PC-3 (cell line): ENCODE data around the gene TCF3. TPM values are rescaled to one million over a fixed set of nuclear protein-coding genes. Genes with fewer than 3 reads are reported as not detected.

Experiments
- ATAC-seq: fragments of 200-7000 bp; cut with Tn5 transposase; 2 replicates; pipeline ENCODE4 v1.9.1; 2020; ENCODE audit warnings: mild to moderate bottlenecking, moderate library complexity
- BruUV-seq: library from RNA; stranded (reverse); fragments of 400-500 nt; replicated peaks from 2 replicates; lab custom pipeline; 2021; lab: Mats Ljungman, UMichigan
- CTCF ChIA-PET: fragments of 300-600 bp; sonication (Branson Sonifier 250); formaldehyde crosslinking; loops from one replicate; lab custom pipeline; 2022; ENCODE audit warnings: antibody characterized with exemption; lab: Charles Lee
- POLR2A ChIA-PET: fragments of 300-600 bp; sonication (Branson Sonifier 250); formaldehyde crosslinking; loops from one replicate; lab custom pipeline; 2022; ENCODE audit warnings: antibody characterized with exemption; ENCODE audit not compliant: unreplicated experiment; lab: Charles Lee
- DNase-seq: peaks from one replicate; pipeline ENCODE4 v3.0.0-alpha.2; 2015
- H2AFZ ChIP-seq: fragments of 300-600 bp; sonication (generic); 2 replicates; pipeline ENCODE4 v1.6.0; 2016; ENCODE audit warnings: antibody characterized with exemption, low read length
- H3F3A ChIP-seq: fragments of 300-600 bp; sonication (generic); one replicate; pipeline ENCODE4 v1.6.0; 2017; ENCODE audit warnings: antibody characterized with exemption, low read length, control low read depth, mild to moderate bottlenecking; ENCODE audit not compliant: unreplicated experiment
- H3K27ac ChIP-seq: fragments of 300-600 bp; sonication (generic); 2 replicates; pipeline ENCODE4 v1.5.1; 2016; ENCODE audit warnings: mild to moderate bottlenecking, low read length
- H3K27me3 ChIP-seq: fragments of 300-600 bp; sonication (generic); 2 replicates; pipeline ENCODE4 v1.6.1; 2016; ENCODE audit warnings: low read length, mixed read lengths
- H3K36me3 ChIP-seq: fragments of 300-600 bp; sonication (generic); 2 replicates; pipeline ENCODE4 v1.6.1; 2016; ENCODE audit warnings: low read depth, mixed run types, low read length, mixed read lengths
- H3K4me1 ChIP-seq: fragments of 300-600 bp; sonication (generic); 2 replicates; pipeline ENCODE4 v1.5.1; 2016; ENCODE audit warnings: low read length; ENCODE audit not compliant: insufficient read depth
- H3K4me2 ChIP-seq: fragments of 300-600 bp; sonication (generic); 2 replicates; pipeline ENCODE4 v1.6.0; 2016; ENCODE audit warnings: low read length
- H3K4me3 ChIP-seq: fragments of 300-600 bp; sonication (generic); 2 replicates; pipeline ENCODE4 v1.5.1; 2016; ENCODE audit warnings: mild to moderate bottlenecking, low read length, mixed read lengths
- H3K79me2 ChIP-seq: fragments of 300-600 bp; sonication (generic); 2 replicates; pipeline ENCODE4 v1.6.1; 2017; ENCODE audit warnings: low read length, mixed read lengths
- H3K9ac ChIP-seq: fragments of 300-600 bp; sonication (generic); 2 replicates; pipeline ENCODE4 v1.6.0; 2016; ENCODE audit warnings: mild to moderate bottlenecking, low read length
- H3K9me2 ChIP-seq: fragments of 300-600 bp; sonication (generic); replicated peaks from 2 replicates; pipeline ENCODE4 v1.6.1; 2016; ENCODE audit warnings: mixed run types, low read length, mixed read lengths
- H3K9me3 ChIP-seq: fragments of 300-600 bp; sonication (generic); 2 replicates; pipeline ENCODE4 v1.6.1; 2016; ENCODE audit warnings: low read length, mixed read lengths
- H4K20me1 ChIP-seq: fragments of 300-600 bp; sonication (generic); 2 replicates; pipeline ENCODE4 v1.6.1; 2016; ENCODE audit warnings: low read length, mixed read lengths
- CTCF ChIP-seq: fragments of 300-600 bp; sonication (generic); conservative IDR thresholded peaks from 2 replicates; pipeline ENCODE4 v1.5.1; 2017; ENCODE audit warnings: antibody characterized with exemption, low read depth, mild to moderate bottlenecking, low read length
- EZH2 ChIP-seq: fragments of 300-600 bp; sonication (generic); IDR thresholded peaks from one replicate; pipeline ENCODE4 v1.6.1; 2017; ENCODE audit warnings: antibody characterized with exemption, mild to moderate bottlenecking, low read length; ENCODE audit not compliant: unreplicated experiment
- EZH2phosphoT487 ChIP-seq: fragments of 300-600 bp; sonication (generic); IDR thresholded peaks from 2 replicates; pipeline ENCODE4 v1.6.1; 2018; ENCODE audit warnings: mild to moderate bottlenecking, antibody characterized with exemption, low read length, borderline replicate concordance
- intact Hi-C: fragments of 100-400 bp; cut with micrococcal nuclease; formaldehyde crosslinking; loops from 2 replicates; pipeline ENCODE4 v1.9.0; 2023
- total RNA-seq: library from RNA; depleted of rRNA; stranded (reverse); fragments of >200 nt; gene quantifications from 2 replicates; pipeline ENCODE4 v1.2.3, GENCODE V29; 2014

Gene TCF3
- total RNA-seq, 1 experiment from 2014 or later = 147 TPM

GRCh38 chr19:1675633-1676350 lies 23.4 kb upstream of the TCF3 start:
- intact Hi-C loops = no loop called here
- ATAC-seq = no peak
- no peaks in the 10 kb centered on the region for H3K9me3 ChIP-seq

GRCh38 chr19:1674293-1674679 lies 21.9 kb upstream of the TCF3 start:
- TF ChIP-seq EZH2 (no peak), EZH2phosphoT487 (no peak), CTCF (no peak)
- ChIA-PET POLR2A (interaction anchor here (1.0 kb wide), 1 partner anchor 73 kb away, joined by 6 read pairs; no protein-coding TSS in a partner anchor), CTCF (interaction anchor here (0.6 kb wide), 1 partner anchor 94 kb away, joined by 4 read pairs; no protein-coding TSS in a partner anchor)
- ATAC-seq (no peak), DNase-seq (no peak)
- BruUV-seq = no TSS peak
- H3K9me2 ChIP-seq = no peaks in the 10 kb centered on the region
- H3F3A ChIP-seq = no peaks in the 10 kb centered on the region
- H3K9ac ChIP-seq = no peak overlapping the region
- H4K20me1 ChIP-seq = no peaks in the 10 kb centered on the region
- no peak overlapping the region for H3K4me3 ChIP-seq
- H3K9me3 ChIP-seq = no peaks in the 10 kb centered on the region
- H3K79me2 ChIP-seq = no peaks in the 10 kb centered on the region
- no peaks in the 10 kb centered on the region for H3K27me3 ChIP-seq
- intact Hi-C loops = loop anchor here (5.0 kb wide), 2 partner anchors 73 to 98 kb away; no protein-coding TSS in a partner anchor
- no peaks in the 10 kb centered on the region; the same call in 1 of the 2 replicates for H3K4me1 ChIP-seq
- H3K4me2 ChIP-seq = no peak overlapping the region
- no peaks in the 10 kb centered on the region; the same call in 1 of the 2 replicates for H3K36me3 ChIP-seq
- no peak overlapping the region for H2AFZ ChIP-seq
- H3K27ac ChIP-seq = no peak overlapping the region

More at GRCh38 chr19:1675633-1676350, 23.4 kb upstream of the TCF3 start:
- Histone ChIP-seq H3K27me3 (no peaks in the 10 kb centered on the region), H3K9ac (no peak overlapping the region), H3K79me2 (no peaks in the 10 kb centered on the region), H3K36me3 (no peaks in the 10 kb centered on the region; the same call in 1 of the 2 replicates), H3K27ac (no peak overlapping the region), H3F3A (no peaks in the 10 kb centered on the region), H4K20me1 (no peaks in the 10 kb centered on the region), H2AFZ (peak overlapping the region; percentile 45; the same call in 1 of the 2 replicates), H3K9me2 (no peaks in the 10 kb centered on the region), H3K4me3 (peak overlapping the region; percentile 49; the same call in 1 of the 2 replicates), H3K4me2 (peak overlapping the region; percentile 72), H3K4me1 (no peaks in the 10 kb centered on the region; the same call in 1 of the 2 replicates)
- POLR2A ChIA-PET = no interaction called here
- CTCF ChIA-PET = no interaction called here
- BruUV-seq = no TSS peak
- no peak for DNase-seq
- TF ChIP-seq EZH2phosphoT487 = no peak
- no peak for TF ChIP-seq CTCF
- TF ChIP-seq EZH2 = no peak
